H1 (cell line): Measurements from ENCODE around the gene PITRM1. TPM values are rescaled to one million over a fixed set of nuclear protein-coding genes. Genes with fewer than 3 reads are reported as not detected.

Experiments used
- ASH2L ChIP-seq: fragments of 200-600, 300-600 bp; sonication (generic); IDR thresholded peaks from one replicate; pipeline ENCODE4 v1.7.1; 2017; ENCODE audit warnings: low read length
- CTBP2 ChIP-seq: IDR thresholded peaks from 2 replicates; pipeline ENCODE4 v1.7.0; 2011; ENCODE audit warnings: borderline replicate concordance, mild to moderate bottlenecking, moderate library complexity, mixed read lengths, low read length; ENCODE audit not compliant: insufficient read depth, insufficient read length
- PHF8 ChIP-seq: fragments of 200-600 bp; sonication (generic); conservative IDR thresholded peaks from 2 replicates; pipeline ENCODE4 v1.7.1; 2012; ENCODE audit warnings: low read depth, mild to moderate bottlenecking, inconsistent platforms, low read length, moderate library complexity
- POLR2A ChIP-seq, 2 experiments: IDR thresholded peaks; 1 replicate in 1 of 2; 2 replicates in 1 of 2; pipeline ENCODE4 v1.6.1; 2011; ENCODE audit warnings: low read depth in 2 of 2, low read length in 2 of 2, mild to moderate bottlenecking in 2 of 2; ENCODE audit errors: control extremely low read depth in 1 of 2
- RBBP5 ChIP-seq: IDR thresholded peaks from 2 replicates; pipeline ENCODE4 v1.7.1; 2012; ENCODE audit warnings: low read depth, mild to moderate bottlenecking, inconsistent platforms, low read length, moderate library complexity, borderline replicate concordance
- RFX5 ChIP-seq: IDR thresholded peaks from 2 replicates; pipeline ENCODE4 v1.6.1; 2011; ENCODE audit warnings: low read depth, low read length, improper control_type of control experiment, borderline replicate concordance
- SIRT6 ChIP-seq: IDR thresholded peaks from one replicate; pipeline ENCODE4 v1.7.1; 2012; ENCODE audit warnings: low read length, inconsistent platforms
- SP1 ChIP-seq: IDR thresholded peaks from 2 replicates; pipeline ENCODE4 v1.6.1; 2011; ENCODE audit warnings: low read depth, low read length
- TAF7 ChIP-seq: optimal IDR thresholded peaks from 2 replicates; pipeline ENCODE3; 2011; ENCODE audit warnings: low read depth, mild to moderate bottlenecking, inconsistent platforms, low read length, moderate library complexity, borderline replicate concordance
- YY1 ChIP-seq: IDR thresholded peaks from 2 replicates; pipeline ENCODE4 v1.6.1; 2011; ENCODE audit warnings: low read depth, mild to moderate bottlenecking, low read length
- polyA plus RNA-seq, 7 experiments: library from polyadenylated mRNA; depleted of rRNA in 3 of 7; stranded (reverse) in 5 of 7; unstranded in 2 of 7; fragments of >200 nt in 5 of 7; fragments of 200-250 nt in 2 of 7; gene quantifications; 1 replicate in 5 of 7; 2 replicates in 1 of 7; 4 replicates in 1 of 7; pipeline versions ENCODE4 v1.2.1 to v1.2.3, GENCODE V29; 2011 to 2013; ENCODE audit warnings: missing spikeins in 2 of 7, mixed read lengths in 2 of 7
- total RNA-seq: library from RNA; stranded (reverse); fragmentation: NEBNext Ultra II Directional; extraction: Animal tissue kit (Norgen Biotek cat#: 25700); gene quantifications from 2 replicates; pipeline ENCODE4 v1.2.1, GENCODE V29; 2021
- TF ChIP-seq, protein P1 (sequence below): IDR thresholded peaks from 2 replicates; pipeline ENCODE4 v1.6.1; 2012; ENCODE audit warnings: inconsistent platforms

The PITRM1 gene
- total and polyA plus RNA-seq, 2 of the 8 experiments (the other 6 are each of a cell fraction or from before 2014, with no cell fraction given) = 18.6 to 31.5 TPM

DNA sequence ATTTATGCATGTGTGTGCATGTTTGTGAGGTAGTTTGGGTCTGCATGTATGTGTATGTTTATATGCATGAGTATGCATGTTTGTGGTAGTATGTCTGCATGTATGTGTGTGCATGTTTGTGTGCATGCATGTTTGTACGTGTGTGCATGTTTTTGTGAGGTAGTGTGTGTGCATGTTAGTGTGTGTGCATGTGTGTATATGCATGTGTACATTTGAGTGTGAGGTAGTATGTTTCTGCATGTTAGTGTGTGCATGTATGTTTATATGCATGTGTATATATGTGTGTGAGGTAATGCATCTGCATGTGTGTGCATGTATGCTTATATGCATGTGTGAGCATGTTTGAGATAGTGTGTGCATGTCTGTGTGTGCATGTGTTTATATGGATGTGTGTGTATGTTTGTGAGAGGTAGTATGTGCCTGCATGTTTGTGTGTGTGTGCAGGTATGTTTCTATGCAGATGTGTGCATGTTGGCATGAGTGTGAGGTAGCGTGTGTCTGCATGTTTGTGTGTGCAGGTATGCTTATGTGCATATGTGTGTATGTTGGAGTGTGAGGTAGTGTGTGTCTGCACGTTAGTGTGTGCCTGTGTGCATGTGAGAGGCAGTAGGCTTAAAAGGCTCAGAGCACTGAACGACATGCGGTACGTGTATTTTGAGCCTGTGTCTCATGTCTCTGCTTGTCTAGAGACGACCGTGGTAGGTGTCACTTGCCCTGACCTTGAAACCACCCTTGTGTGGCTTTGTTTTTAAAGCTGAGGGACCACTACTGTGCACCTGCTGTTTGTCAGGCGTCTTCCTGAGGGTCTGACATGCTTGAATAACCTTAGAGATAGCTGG, 61.6 kb downstream of the PITRM1 start (continued):
- TF ChIP-seq TAF7 = no peak
- no peak for TF ChIP-seq CTBP2
- no peak for TF ChIP-seq RBBP5
- TF ChIP-seq ASH2L = no peak
- TF ChIP-seq YY1 = no peak
- no peak for TF ChIP-seq SP1
- no peak for TF ChIP-seq PHF8
- TF ChIP-seq, protein P1, sequence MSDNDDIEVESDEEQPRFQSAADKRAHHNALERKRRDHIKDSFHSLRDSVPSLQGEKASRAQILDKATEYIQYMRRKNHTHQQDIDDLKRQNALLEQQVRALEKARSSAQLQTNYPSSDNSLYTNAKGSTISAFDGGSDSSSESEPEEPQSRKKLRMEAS = no peak
- no peak for TF ChIP-seq RFX5
- no peak for TF ChIP-seq POLR2A (IDR thresholded peaks at IDR 0.05; ENCODE audit: control extremely low read depth in 1 of 2, low read depth in 2 of 2, low read length in 2 of 2)
- no peak for TF ChIP-seq SIRT6
- TF ChIP-seq, all 59 proteins: peak for 0
